Activated CD8-positive, alpha-beta memory T cell treated with anti-CD3 and anti-CD28 coated beads for 4 hours (primary cell): Measurements from ENCODE around the gene ATP9A.
"Not testable (repeated sequence)": the region's sequence is repeated elsewhere in the genome, so short reads cannot be mapped to it uniquely, and the experiment has no call there.

Experiments used
- DNase-seq, 2 donors: peaks; one replicate each; pipeline ENCODE4 v3.0.0-alpha.2; 2020; ENCODE audit warnings: low read depth in 2 of 2

ATP9A gene

GRCh38 chr20:51767867-51768758 is at the start of gene ATP9A:
TSS of gene ATP9A (minus strand) at chr20:51768390. CDS start at chr20:51768369, 21 bp downstream.
- DNase-seq: no peak

GRCh38 chr20:51816856-51817255 is 48.7 kb upstream of the ATP9A start:
- not testable (repeated sequence) for DNase-seq

GRCh38 chr20:51815383-51816076 is 47.3 kb upstream of the ATP9A start:
- no peak for DNase-seq

- DNase-seq: no peak
These were observed 44.7 kb upstream of the ATP9A start for GRCh38 chr20:51812861-51813260.

GRCh38 chr20:51811514-51812128 is 43.4 kb upstream of the ATP9A start:
- DNase-seq: no peak

GRCh38 chr20:51811042-51811355 is 42.8 kb upstream of the ATP9A start:
- DNase-seq: no peak

- no peak for DNase-seq
These were observed 42.2 kb upstream of the ATP9A start for GRCh38 chr20:51810155-51811041.

GRCh38 chr20:51807720-51808250 is 39.6 kb upstream of the ATP9A start:
- no peak for DNase-seq

- no peak for DNase-seq
These were observed 36.6 kb upstream of the ATP9A start for GRCh38 chr20:51804754-51805153.

GRCh38 chr20:51803148-51803854 is 35.1 kb upstream of the ATP9A start:
- no peak for DNase-seq

GRCh38 chr20:51802170-51802751 is 34.1 kb upstream of the ATP9A start, which contains the start of gene SALL4:
TSS of gene SALL4 (minus strand) at chr20:51802521. CDS start at chr20:51802408, 113 bp downstream.
- DNase-seq: no peak

GRCh38 chr20:51801823-51802123 is 33.6 kb upstream of the ATP9A start:
- no peak for DNase-seq

- no peak for DNase-seq
These were observed 33.1 kb upstream of the ATP9A start for GRCh38 chr20:51801122-51801822.

GRCh38 chr20:51800872-51801121 is 32.6 kb upstream of the ATP9A start:
- DNase-seq: no peak

- peak; percentile 14 to 24 for DNase-seq
These were observed 32.1 kb upstream of the ATP9A start for GRCh38 chr20:51800060-51800871.

GRCh38 chr20:51799401-51799860 is 31.2 kb upstream of the ATP9A start:
- no peak for DNase-seq

GRCh38 chr20:51797357-51798025 is 29.3 kb upstream of the ATP9A start:
- no peak for DNase-seq

- no peak for DNase-seq
These were observed 28.1 kb upstream of the ATP9A start for GRCh38 chr20:51796340-51796739.

- no peak for DNase-seq
These were observed 24.8 kb upstream of the ATP9A start for GRCh38 chr20:51792960-51793359.
